HL-60 (cell line): ENCODE results near the gene EMP3.
"Not testable (repeated sequence)": the region's sequence is repeated elsewhere in the genome, so short reads cannot be mapped to it uniquely, and the experiment has no call there.

Experiments
- DNase-seq, 2 experiments: peaks; one replicate each; pipeline ENCODE4 v3.0.0-alpha.2; 2010 to 2020; ENCODE audit warnings: low read depth in 1 of 2, low spot score in 1 of 2
- H3K27ac ChIP-seq: fragments of 250-450 bp; sonication (Bioruptor Pico); replicated peaks from 2 replicates; pipeline ENCODE4 v1.5.1; 2020; ENCODE audit warnings: mild to moderate bottlenecking, moderate library complexity
- H3K27me3 ChIP-seq: fragments of 250-450 bp; sonication (Bioruptor Pico); 2 replicates; pipeline ENCODE4 v1.5.1; 2021; ENCODE audit warnings: mild to moderate bottlenecking, moderate library complexity; ENCODE audit not compliant: insufficient read depth, poor library complexity, severe bottlenecking
- H3K4me3 ChIP-seq: replicated peaks from 2 replicates; pipeline ENCODE4 v1.5.1; 2011; ENCODE audit warnings: mild to moderate bottlenecking, control low read depth, low read length; ENCODE audit not compliant: insufficient read depth
- CTCF ChIP-seq: IDR thresholded peaks from one replicate; pipeline ENCODE4 v1.5.1; 2011; ENCODE audit warnings: low read length, control low read depth, inconsistent platforms; ENCODE audit not compliant: insufficient read depth
- GABPA ChIP-seq: IDR thresholded peaks from 2 replicates; pipeline ENCODE4 v1.6.1; 2012; ENCODE audit warnings: low read depth
- POLR2AphosphoS5 ChIP-seq: IDR thresholded peaks from 2 replicates; pipeline ENCODE4 v1.6.1; 2012; ENCODE audit warnings: low read depth
- REST ChIP-seq: IDR thresholded peaks from 2 replicates; pipeline ENCODE4 v1.6.1; 2012; ENCODE audit warnings: low read depth; ENCODE audit not compliant: insufficient replicate concordance
- SPI1 ChIP-seq: IDR thresholded peaks from 2 replicates; pipeline ENCODE4 v1.6.1; 2012; ENCODE audit warnings: low read depth, mild to moderate bottlenecking, borderline replicate concordance

EMP3 gene

GRCh38 chr19:48303367-48303766 lies 22.0 kb upstream of the EMP3 start:
- Histone ChIP-seq H3K27ac (no peak overlapping the region), H3K4me3 (no peak overlapping the region)
- no peak for TF ChIP-seq SPI1
- no peak for TF ChIP-seq POLR2AphosphoS5
- TF ChIP-seq REST: no peak

GRCh38 chr19:48303866-48304265 lies 21.5 kb upstream of the EMP3 start:
- Histone ChIP-seq H3K27me3 (peaks cover 2% of the 10 kb centered on the region), H3K27ac (no peak overlapping the region), H3K4me3 (no peak overlapping the region)
- no peak for DNase-seq
- TF ChIP-seq GABPA: no peak
- no peak for TF ChIP-seq REST
- TF ChIP-seq SPI1: no peak
- no peak for TF ChIP-seq POLR2AphosphoS5
- no peak for TF ChIP-seq CTCF

More at GRCh38 chr19:48303367-48303766, 22.0 kb upstream of the EMP3 start:
- no peak for DNase-seq
- H3K27me3 ChIP-seq: peaks cover 2% of the 10 kb centered on the region

GRCh38 chr19:48308631-48309586 lies 16.4 kb upstream of the EMP3 start:
- Histone ChIP-seq H3K27me3 (no peaks in the 10 kb centered on the region), H3K27ac (no peak overlapping the region), H3K4me3 (no peak overlapping the region)
- TF ChIP-seq CTCF (no peak), GABPA (no peak), POLR2AphosphoS5 (no peak), SPI1 (no peak), REST (no peak)
- DNase-seq: peak in 1 of 2 experiments; percentile 35

GRCh38 chr19:48309731-48310130 lies 15.6 kb upstream of the EMP3 start:
- H3K4me3 ChIP-seq, DNase-seq, H3K27me3 ChIP-seq, H3K27ac ChIP-seq: not testable (repeated sequence)
